Left kidney (tissue), 2 donors: ENCODE results near the gene SRSF4. TPM values are rescaled to one million over a fixed set of nuclear protein-coding genes. Genes with fewer than 3 reads are reported as not detected.
"Not testable (repeated sequence)": the region's sequence is repeated elsewhere in the genome, so short reads cannot be mapped to it uniquely, and the experiment has no call there.

ENCODE experiments used
- DNase-seq: peaks from one replicate; pipeline ENCODE4 v3.0.0-alpha.2; 2013
- polyA plus RNA-seq: library from polyadenylated mRNA; unstranded; fragments of 120-200 nt; gene quantifications from one replicate; pipeline ENCODE4 v1.2.1, GENCODE V29; 2013; ENCODE audit not compliant: insufficient read length

The SRSF4 gene
- polyA plus RNA-seq, 1 donor: 133 TPM

DNA sequence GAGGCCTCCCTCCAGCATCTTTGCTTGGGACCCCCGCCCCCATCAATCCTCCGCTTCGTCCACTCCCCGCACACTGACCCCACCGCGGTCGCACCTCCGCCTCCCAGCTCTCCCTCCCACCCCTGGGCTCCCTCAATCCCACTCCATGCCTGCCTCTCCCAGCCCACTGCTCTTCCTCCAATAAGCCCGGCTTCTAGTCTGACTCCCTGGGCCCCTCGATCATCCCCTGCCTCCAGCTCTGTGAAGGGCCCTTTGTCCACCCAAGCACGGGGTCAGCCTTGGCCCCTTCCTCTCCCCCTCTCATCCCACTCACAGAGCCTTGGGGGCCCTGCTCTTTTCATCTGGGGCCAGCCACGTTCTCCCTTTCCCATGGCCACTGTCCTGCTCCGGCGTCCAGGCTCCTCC is 56.5 kb downstream of the SRSF4 start:
- DNase-seq: no peak

DNA sequence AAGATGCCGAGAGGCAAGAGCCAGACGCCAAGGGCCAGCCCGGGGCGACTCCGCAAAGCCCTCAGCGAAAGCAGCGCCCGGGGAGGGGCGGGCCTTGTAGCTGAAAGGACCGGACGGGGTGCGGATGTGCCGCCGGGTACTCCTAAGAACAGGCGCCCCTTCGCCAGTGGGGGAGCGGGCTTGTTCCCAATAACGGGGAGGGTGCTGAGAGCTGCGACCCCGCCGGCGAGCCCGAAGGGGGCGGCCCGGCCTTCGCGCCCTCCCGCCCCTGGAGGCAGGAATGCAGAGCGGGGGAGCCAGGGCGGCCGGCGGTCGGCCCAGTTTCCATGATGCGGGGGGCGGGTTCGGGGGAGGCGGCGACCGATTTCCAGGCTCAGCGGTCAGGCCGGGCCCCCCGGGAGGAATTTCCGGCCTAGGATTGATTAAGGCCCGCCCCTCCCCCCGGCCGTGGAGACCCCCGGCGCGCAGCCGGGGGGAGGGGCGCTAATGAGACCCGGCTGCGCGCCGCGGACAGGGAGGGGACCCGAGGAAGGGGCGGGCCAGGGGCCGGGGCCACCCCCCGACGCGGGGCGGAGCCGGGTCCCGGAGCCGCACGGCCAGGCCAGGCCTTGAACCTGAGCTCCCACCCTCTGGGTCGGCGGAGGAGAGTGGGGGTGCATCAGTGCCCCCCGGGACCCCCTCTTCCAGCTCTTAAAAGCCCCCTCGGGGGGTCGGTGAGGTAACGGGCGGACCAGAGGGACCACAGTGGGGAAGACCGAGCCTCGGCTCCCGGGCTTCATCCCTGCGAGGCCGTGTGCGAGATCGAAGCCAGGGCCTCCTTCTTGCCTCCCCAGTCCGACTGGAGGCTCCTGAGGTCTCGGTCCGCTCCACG is 57.1 kb downstream of the SRSF4 start:
- DNase-seq: peak; percentile 87

DNA sequence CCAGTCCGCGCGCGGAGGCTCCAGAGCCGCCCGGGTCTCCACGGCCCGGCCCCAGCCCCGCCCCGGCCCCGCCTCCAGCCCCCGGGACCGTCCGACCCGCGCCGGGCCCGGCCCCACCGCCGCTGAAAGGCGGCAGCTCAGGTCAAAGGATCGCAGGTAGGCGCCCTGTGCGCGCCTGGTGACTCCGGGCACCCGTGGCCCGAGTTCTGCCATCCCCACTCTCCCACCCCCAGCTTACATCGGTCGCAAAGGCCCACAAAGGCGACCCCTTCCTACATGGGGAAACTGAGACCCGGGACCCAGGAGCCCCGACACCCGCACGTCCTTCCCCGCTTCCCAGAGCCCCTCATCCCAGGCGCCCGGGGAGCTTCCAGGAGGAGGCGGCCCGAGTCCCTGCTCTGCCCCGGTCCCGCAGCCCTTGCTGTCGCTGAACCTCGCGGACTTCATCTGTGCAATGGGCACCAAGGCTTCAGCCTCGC is 57.8 kb downstream of the SRSF4 start, which contains the start of gene TMEM200B:
Gene TMEM200B, minus strand, starts transcription at position 17 of the 479 bp plus-strand sequence. CDS start 2,075 bp downstream, outside the sequence.
- no peak for DNase-seq

DNA sequence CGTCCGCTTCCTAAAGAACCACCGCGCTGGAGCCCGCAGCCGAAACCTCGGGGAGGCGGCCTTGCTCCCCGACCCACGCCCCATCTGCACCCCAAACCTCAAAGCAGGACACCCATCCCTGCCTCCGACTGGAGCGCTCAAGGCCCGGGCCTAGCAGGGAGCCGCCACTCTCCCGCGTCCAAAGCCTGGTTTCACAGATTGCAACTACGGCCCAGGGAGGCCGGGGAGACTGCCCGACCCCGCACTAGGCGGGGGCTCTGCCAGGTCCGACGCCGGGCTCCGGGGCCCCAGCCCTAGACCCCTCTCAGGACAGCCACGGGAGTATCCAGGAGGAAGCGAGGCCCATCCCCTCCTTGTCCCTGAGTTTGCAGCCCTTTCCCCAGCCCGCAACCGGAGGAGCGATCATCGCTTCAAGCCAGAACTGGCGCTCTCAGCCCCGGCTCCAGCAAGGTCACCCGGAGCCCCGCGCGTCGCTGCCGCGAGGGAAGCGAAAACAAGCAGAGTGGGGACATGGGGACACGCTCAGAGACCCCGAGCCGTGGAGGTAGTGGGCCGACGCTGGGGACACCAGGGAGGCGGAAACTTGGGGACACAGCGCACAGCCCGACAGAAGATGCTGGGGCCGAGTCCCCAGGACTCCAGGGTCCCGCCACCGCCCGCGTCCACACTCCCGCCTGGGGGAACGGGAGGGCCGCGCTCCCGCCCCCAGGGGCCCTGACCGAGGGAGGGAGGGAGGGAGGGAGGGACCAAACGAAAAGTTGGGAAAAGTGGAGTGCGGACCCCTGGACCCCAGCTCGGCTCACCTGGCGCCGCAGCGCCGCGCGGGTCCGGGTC is 58.4 kb downstream of the SRSF4 start:
- DNase-seq: no peak

DNA sequence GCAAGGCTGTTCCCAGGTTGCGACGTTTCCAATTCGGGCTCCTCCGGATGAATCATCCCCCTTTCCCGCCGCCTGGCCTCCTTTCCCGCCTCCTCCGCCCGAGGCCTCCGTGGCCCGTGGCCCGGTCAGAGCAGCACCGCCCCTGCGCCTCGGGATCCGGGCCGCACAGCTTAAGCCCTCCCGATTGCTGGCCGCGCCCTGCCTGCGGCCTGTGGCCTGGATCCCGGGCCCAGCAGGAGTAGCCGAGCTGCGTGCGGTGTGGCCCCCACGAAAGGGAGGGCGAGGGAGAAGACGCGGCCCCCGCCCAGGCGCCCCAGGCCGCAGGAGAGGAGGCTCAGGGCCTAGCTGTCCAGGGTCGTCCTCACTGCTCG is 59.0 kb downstream of the SRSF4 start:
- no peak for DNase-seq

DNA sequence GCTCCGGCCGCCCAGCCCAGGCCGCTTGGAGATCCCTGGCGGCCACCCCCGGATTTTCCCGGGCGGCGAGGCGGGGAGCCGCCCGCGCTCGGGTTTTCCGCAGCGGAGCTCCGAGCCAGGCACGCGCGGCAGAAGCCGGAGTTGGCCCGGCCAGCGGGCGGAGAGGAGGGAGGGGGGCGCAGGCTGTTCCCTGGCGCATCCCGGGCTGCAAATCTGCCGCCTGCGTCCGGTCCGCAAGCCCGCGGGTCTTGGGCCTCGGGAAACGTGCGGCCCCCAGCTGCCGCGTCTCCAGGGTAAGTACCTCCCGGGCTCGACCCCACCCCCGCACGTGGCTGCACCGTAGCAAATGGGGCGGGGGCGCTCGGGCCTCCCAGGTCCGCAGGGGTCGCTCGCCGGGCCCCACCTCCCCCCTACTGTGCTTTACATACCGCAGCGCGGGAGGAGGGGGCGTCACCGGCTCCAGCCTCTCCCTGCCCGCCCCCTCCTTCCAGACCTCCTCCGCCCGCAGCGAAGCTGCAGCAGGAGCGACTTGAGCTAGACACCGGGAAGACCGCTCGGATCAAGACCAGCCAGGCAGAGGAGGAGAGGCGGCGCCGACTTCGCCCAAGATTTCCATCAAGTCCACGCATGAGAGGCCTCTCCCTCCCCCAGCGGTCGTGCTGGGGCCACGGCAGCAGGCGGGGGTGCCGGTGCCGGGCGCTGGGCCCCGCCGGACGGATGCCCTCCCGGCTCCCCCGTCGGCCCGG is 59.6 kb downstream of the SRSF4 start:
- DNase-seq: no peak

DNA sequence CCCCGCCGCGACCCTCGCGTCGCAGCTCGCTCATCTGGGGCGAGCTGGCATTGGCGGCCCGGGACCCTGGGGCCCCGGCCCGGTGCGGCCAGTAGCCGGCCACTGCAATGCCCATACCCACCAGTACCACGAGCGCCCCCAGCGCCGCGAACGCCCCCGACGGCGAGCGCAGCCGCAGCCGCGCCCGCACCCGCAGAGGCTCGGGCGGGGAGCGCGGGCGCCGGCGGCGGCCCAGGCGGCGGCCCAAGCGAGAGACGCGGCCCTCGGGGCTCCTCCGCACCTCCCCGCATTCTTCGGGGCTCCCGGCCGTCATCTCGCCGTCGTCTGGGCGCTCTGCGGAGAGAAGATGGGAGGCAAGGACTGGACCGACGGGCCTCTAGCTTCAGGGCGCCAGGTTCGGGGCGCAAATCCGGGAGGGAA is 60.2 kb downstream of the SRSF4 start:
- DNase-seq: no peak

DNA sequence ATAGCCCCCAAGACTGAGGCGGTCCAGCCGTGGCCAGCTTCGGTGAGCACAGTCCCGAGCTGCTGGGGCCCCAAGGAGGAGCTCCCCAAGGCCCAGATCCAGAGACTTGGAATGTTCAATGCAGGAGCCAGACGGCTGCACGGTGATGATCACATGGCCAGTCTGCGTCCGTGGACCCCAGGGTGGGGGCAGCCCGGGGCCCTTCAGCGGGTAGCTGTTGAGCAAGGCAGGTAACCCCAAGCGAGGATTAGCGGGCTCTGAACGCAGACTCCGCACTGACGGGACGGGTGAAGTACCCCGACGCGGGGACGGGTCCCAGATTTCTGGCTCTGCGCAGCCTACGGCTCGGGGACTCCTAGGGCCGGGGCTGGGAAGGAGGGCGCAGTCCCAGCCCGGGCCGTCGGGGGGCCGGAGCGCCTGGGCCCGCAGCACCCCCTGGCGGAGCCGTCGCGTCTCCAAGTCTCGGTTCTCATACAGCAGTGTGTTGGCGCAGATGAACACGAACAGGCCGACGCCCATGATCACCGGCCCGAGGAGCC is 60.7 kb downstream of the SRSF4 start:
- no peak for DNase-seq

DNA sequence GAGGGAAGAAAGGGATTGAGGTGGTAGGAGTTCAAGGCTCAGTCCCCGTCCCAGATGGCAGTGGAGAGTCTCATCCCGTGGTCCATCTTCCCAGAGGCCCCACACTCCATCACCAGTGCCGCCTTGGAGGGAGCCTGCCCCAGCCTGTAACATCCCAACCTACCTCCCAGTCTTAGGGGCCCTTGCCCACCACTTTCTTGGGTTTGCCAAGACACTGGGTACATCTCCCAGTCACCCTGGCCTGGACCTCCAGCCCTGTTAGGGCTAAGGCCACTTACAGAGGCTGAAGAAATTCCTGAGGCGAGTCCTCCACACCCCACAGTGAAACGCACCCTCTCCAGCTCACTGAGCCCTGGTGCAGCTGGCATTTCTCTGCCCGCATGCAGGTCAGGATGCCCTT is 61.3 kb downstream of the SRSF4 start:
- no peak for DNase-seq

DNA sequence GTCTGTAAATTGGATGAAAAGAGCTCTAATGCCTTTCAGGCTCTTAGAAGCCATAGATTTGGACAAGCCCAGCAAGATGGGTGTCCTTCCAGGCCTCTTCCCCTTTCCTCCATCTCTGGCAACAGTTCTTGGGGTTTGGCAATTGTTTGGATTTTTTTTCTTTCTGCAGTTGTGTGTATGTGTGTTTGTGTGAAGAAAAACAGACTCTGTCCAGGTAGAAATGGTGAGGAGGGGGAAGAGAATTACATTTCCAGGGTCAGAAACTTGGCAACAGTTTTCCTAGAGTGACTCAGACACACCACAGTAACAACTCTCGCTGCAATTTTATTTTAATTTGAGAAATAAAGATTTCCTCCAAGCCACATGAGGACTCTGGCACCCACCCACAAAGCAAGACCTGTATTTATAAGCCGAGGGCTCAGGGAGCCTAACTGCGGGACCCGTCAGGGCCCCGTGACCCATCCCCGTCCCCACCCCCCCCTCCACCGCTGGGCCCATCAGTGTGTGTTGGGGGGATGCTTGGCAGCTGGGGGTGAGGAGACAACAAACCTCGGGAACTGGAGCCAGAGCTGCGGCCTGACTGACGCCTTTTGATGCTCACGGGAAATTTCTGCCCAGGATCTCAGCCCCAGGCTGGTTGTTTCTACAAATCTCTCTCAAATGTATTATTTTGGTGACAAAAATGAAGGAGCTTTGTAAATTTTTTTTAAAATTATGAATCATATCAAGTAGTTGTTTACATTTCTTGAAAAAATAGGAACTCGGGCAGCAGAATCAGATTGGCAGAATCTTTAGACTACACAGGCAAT is 62.4 kb downstream of the SRSF4 start:
- DNase-seq: no peak

DNA sequence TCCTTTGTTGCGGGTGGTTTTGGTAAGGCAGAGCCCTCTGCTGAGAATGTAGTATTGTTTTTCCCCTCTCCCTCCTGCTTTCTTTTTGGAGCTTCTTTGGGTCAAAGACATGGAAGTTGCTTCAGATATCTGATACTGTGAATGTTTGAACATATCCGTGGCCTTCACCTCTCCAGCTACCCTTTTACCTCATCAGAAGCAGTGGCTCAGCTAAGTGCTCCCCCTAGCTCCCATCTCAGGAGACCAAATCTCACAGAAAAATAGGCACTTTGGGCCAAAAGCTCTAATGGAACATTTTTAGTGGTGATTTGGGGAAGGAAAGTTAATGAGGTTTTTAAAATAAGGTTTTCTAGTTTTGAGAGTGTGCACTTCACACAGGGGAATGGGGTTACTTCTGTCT is 64.3 kb downstream of the SRSF4 start:
- DNase-seq: no peak

DNA sequence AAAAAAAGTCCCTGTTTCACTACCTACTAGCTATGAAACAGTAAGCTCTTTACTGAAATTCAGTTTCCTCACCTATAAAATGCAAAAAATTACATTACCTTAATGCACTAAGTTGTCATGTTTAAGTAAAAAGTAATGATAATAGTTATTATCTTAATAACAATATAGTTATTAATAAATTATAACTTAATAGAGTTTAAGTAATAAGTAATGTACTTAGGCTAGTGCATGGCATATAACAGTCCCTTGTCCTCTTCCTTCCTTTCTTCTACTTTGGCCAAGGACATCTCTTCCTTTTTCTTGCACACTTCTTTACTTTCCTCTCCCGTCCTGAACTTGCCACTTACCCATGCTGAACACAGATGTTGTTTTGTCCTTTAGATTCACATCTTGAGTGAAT is 67.0 kb downstream of the SRSF4 start:
- no peak for DNase-seq

DNA sequence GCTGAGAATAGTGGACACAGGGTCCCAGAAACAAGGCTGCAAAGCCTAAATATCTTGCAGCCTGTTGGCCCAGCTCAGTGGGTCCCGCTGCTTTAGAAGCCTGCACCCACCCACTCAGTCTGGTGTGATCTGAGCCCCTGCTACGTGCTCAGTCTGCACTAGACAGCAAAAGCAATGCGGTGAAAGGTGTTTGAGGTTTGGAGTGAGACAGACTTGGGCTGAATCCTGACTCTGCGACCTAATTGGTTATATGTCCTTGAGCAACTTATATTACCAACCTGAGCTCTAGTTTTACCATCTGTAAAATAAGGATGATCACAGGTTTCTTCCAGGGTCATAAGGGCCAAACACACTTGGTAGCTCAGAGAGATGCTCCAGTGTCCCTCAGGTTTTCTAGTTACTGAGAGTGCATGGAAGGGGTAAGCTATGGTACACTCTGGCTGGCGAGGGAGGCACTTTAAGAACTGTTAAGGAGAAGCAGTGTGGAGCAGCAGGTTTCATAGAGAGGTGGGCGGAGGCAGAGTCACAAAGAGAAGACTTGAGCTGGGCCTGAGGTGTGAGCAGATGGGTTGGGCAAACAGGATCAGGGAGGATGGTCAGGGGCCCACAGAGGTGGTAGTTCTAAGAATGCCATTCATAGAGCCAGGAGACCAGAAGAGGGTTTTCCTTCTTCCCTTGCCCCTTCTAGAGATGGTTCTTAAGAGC is 68.1 kb downstream of the SRSF4 start:
- no peak for DNase-seq

DNA sequence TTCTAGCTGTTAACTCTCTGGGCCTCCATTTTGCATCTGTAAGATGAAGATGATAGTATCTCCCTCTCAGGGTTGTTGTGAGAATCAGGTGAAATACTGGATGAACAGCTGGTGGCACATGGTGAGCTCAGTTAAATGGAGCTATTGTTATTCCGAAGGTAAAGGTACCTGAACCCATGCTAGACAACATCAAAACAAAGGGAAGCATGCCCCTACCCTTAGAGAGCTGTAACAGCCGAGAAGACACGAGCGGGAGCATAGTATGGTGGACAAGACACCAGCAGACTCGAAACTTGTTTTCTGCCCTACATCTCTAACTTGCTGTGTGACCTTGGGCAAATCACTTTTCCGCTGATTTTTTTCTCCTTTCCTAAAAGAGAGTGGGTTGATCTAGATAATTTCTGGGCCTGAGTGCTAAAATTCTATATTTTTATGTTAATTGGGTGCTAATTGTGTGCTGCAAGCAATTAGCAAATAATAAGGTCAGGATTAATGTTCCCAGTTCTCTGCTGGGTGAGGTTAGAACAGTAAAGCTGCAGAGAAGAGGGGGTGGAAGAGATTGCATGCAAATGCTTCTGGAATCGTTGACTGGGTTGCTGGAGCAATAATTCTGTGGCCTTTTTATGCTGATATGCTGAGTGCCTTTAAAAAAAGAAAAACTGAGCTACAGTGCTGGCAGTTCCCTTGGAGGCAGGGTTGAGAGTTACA is 68.8 kb downstream of the SRSF4 start:
- DNase-seq: no peak

DNA sequence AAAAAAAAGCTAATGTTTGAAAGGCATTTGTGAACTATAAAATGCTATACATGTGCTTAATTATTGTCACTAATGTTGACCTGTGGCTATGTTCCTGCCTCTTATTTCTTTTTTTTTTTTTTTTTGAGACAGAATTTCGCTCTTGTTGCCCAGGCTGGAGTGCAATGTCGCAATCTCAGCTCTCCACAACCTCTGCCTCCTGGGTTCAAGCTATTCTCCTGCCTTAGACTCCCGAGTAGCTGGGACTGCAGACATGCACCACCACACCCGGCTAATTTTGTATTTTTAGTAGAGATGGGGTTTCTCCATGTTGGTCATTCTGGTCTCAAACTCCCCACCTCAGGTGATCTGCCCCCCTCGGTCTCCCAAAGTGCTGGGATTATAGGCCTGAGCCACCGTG is 73.7 kb downstream of the SRSF4 start:
- not testable (repeated sequence) for DNase-seq

DNA sequence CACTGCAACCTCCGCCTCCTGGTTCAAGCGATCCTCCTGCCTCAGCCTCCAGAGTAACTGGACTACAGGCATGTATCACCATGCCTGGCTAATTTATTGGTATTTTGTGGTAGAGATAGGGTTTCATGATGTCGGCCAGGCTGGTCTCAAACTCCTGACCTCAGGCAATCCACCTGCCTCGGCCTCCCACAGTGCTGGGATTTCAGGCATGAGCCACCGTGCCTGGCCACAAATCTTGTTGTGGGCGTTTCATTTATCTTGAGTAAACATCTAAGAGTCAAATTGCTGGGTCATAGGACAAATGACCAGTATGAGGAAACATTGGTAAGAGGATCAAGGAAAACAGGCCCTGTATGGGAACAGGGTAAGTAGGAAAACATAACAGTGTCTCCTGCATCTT is 75.9 kb downstream of the SRSF4 start:
- DNase-seq: no peak

DNA sequence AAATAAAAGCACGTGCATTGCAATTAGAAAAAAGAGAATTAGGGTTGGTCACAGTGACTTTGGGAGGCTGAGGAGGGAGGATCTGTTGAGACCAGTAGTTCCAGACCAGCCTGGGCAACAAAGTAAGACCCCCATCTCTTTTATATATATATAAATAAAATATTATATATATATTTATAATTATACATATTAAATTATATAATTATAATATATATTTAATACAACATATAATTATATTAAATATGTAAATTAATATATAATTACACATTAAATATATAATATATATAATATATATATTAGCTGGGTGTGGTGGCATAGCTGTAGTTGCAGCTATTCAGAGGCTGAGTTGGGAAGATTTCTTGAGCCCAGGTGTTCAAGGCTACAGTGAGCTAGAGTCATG is 81.2 kb downstream of the SRSF4 start:
- no peak for DNase-seq

DNA sequence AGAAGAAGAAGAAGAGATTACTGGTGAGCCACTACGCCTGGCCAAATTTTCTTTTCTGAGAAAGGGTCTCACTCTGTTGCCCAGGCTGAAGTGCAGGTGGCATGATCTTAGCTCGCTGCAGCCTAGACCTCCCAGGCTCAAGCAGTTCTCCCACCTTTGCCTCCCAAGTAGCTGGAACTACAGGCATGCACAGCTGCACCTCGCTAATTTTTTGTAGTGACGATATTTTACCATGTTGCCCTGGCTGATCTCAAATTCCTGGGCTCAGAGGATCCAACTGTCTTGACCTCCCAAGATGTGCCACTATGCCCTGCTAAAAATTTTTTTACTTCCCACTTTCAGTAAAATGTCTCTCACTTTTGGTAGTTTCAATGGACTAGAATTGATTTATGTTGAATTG is 82.4 kb downstream of the SRSF4 start:
- DNase-seq: no peak
